Right lobe of liver (tissue), 6 donors: ENCODE data around the gene MXRA7. TPM values are rescaled to one million over a fixed set of nuclear protein-coding genes. Genes with fewer than 3 reads are reported as not detected.

Source experiments
- ATAC-seq, 4 donors: fragments of 200-7000 bp; cut with Tn5 transposase; one replicate each; pipeline ENCODE4 v1.9.1; 2020; ENCODE audit warnings: mild to moderate bottlenecking in 4 of 4, moderate library complexity in 4 of 4
- DNase-seq, 3 donors: peaks; one replicate each; pipeline ENCODE4 v3.0.0-alpha.2; 2020
- H3K27ac ChIP-seq, 3 donors: fragments of 200-600 bp; one replicate each; pipeline ENCODE4 v1.8.0; 2022
- H3K27me3 ChIP-seq, 2 donors: fragments of 200-600 bp; one replicate each; pipeline ENCODE4 v1.8.0; 2022
- H3K36me3 ChIP-seq, 4 donors: fragments of 200-600 bp; sonication (generic) in 1 of 4; one replicate each; pipeline versions ENCODE4 v1.5.1 to v1.8.0; 2017 to 2022; ENCODE audit warnings: control low read depth in 1 of 4
- H3K4me1 ChIP-seq, 4 donors: fragments of 200-600 bp; sonication (generic) in 1 of 4; one replicate each; pipeline versions ENCODE4 v1.5.1 to v1.8.0; 2017 to 2022; ENCODE audit warnings: control low read depth in 1 of 4
- H3K4me3 ChIP-seq, 3 donors: fragments of 200-600 bp; one replicate each; pipeline ENCODE4 v1.8.0; 2022
- H3K9me3 ChIP-seq, 4 donors: fragments of 200-600 bp; sonication (generic) in 1 of 4; one replicate each; pipeline versions ENCODE4 v1.5.1 to v1.8.0; 2017 to 2022; ENCODE audit warnings: control low read depth in 1 of 4
- CTCF ChIP-seq, 4 donors: fragments of 200-600 bp in 3 of 4; fragments of 450-650 bp in 1 of 4; IDR thresholded peaks; one replicate each; pipeline versions ENCODE4 v1.5.1 to v1.8.0; 2016 to 2022; ENCODE audit warnings: antibody characterized with exemption in 4 of 4, mild to moderate bottlenecking in 2 of 4
- POLR2A ChIP-seq: fragments of 450-650 bp; IDR thresholded peaks from one replicate; pipeline ENCODE4 v1.6.1; 2017; ENCODE audit warnings: antibody characterized with exemption, mild to moderate bottlenecking
- whole genome bisulfite sequencing: methylation state at CpG from one replicate; pipeline ENCODE4 v1.1.6; 2018; ENCODE audit warnings: low coverage, low lambda C conversion rate; ENCODE audit not compliant: insufficient coverage; ENCODE audit errors: missing lambda C conversion rate; 5-methylcytosine and 5-hydroxymethylcytosine counted together
- intact Hi-C, 2 donors: fragments of 100-400 bp; cut with DNase I; formaldehyde crosslinking; loops; one replicate each; pipeline versions ENCODE4 v1.11.2 to v1.14.1; 2022
- total RNA-seq, 6 experiments: library from RNA; depleted of rRNA in 2 of 6; stranded (reverse); fragments of >200 nt in 2 of 6; fragmentation: NEBNext Ultra II Directional in 3 of 6; extraction: Animal tissue kit (Norgen Biotek cat#: 25700) in 3 of 6; gene quantifications; one replicate each; pipeline versions ENCODE4 v1.1.0 to v1.2.4, GENCODE V29; 2016 to 2023
- donor health status: DM: no; HTN: yes; CAD: no.
- donor health status: DM: no; HTN: no; CAD: no.
- donor health status: DM: no; HTN: no; CAD: no.
- donor health status: DM: no; HTN: yes; CAD: no.
- donor health status: DM: no; HTN: yes; CAD: no.

The MXRA7 gene
- total RNA-seq, 6 experiments from 2014 or later, result 7.7 to 25.4 (median 15.3) TPM

- Histone ChIP-seq H3K4me3 (peak overlapping the region; percentile 95 to 100 (median 97)), H3K36me3 (peaks cover 0 to 48% (median 20%) of the 10 kb centered on the region in 4 donors), H3K9me3 (no peaks in the 10 kb centered on the region), H3K4me1 (peaks cover 0 to 50% (median 15%) of the 10 kb centered on the region in 4 donors), H3K27me3 (no peaks in the 10 kb centered on the region), H3K27ac (peak overlapping the region; percentile 96 to 99 (median 96))
- ATAC-seq (no peak), DNase-seq (no peak)
- intact Hi-C loops, result no loop called here
- WGBS, result 0% methylated on average over 15 of the region's 20 CpGs
- TF ChIP-seq CTCF (IDR thresholded peaks at IDR 0.05) (no peak), POLR2A (no peak)
These were observed 25.0 kb upstream of the MXRA7 start for GRCh38 chr17:76735586-76736348.

GRCh38 chr17:76735006-76735405 is 24.2 kb upstream of the MXRA7 start:
- Histone ChIP-seq H3K9me3 (no peaks in the 10 kb centered on the region), H3K4me1 (peaks cover 0 to 50% (median 15%) of the 10 kb centered on the region in 4 donors), H3K27me3 (no peaks in the 10 kb centered on the region), H3K4me3 (peak overlapping the region; percentile 95 to 100 (median 97)), H3K36me3 (peaks cover 0 to 48% (median 20%) of the 10 kb centered on the region in 4 donors), H3K27ac (peak overlapping the region in 2 of 3 donors; percentile 96 to 99)
- TF ChIP-seq CTCF (IDR thresholded peaks at IDR 0.05) (no peak), POLR2A (no peak)
- DNase-seq (no peak), ATAC-seq (no peak)
- 8% methylated on average over 5 of the region's 5 CpGs for WGBS
- intact Hi-C loops, result no loop called here

GRCh38 chr17:76734080-76734840 is 23.5 kb upstream of the MXRA7 start:
- intact Hi-C loops, result no loop called here
- Histone ChIP-seq H3K4me1 (peaks cover 0 to 50% (median 15%) of the 10 kb centered on the region in 4 donors), H3K4me3 (peak overlapping the region; percentile 95 to 100 (median 97)), H3K27me3 (no peaks in the 10 kb centered on the region), H3K9me3 (no peaks in the 10 kb centered on the region), H3K36me3 (peaks cover 0 to 48% (median 20%) of the 10 kb centered on the region in 4 donors), H3K27ac (peak overlapping the region in 1 of 3 donors; percentile 96)
- ATAC-seq, result no peak
- 21% methylated on average over 8 of the region's 8 CpGs for WGBS
- DNase-seq, result no peak
- TF ChIP-seq CTCF (IDR thresholded peaks at IDR 0.05) (no peak), POLR2A (no peak)

- Histone ChIP-seq H3K4me1 (peaks cover 0 to 44% (median 13%) of the 10 kb centered on the region in 4 donors), H3K27ac (no peak overlapping the region), H3K4me3 (no peak overlapping the region), H3K9me3 (no peaks in the 10 kb centered on the region), H3K27me3 (no peaks in the 10 kb centered on the region), H3K36me3 (peaks cover 0 to 48% (median 20%) of the 10 kb centered on the region in 4 donors)
- TF ChIP-seq CTCF (IDR thresholded peaks at IDR 0.05) (no peak), POLR2A (no peak)
- WGBS, result 77% methylated on average over 1 of the region's 1 CpG
- DNase-seq (no peak), ATAC-seq (no peak)
- intact Hi-C loops, result no loop called here
These were observed 22.8 kb upstream of the MXRA7 start for GRCh38 chr17:76733618-76733957.
